ENCODE results near the gene HS1BP3.

The HS1BP3 gene

GRCh38 chr2:20677301-20678085 lies 26.6 kb upstream of the HS1BP3 start:
- in situ Hi-C loops (cut with HindIII; ENCODE audit: low pct_ligation_motif_present, low pct_unique_long_range_greater_than_20kb, low sequenced_read_pairs): loop anchor here (25.0 kb wide), 1 partner anchor 260 kb away; no protein-coding TSS in a partner anchor
- DNase-seq: no peak

GRCh38 chr2:20676353-20677215 lies 25.7 kb upstream of the HS1BP3 start:
- in situ Hi-C loops (cut with HindIII; ENCODE audit: low pct_ligation_motif_present, low pct_unique_long_range_greater_than_20kb, low sequenced_read_pairs): loop anchor here (25.0 kb wide), 1 partner anchor 261 kb away; no protein-coding TSS in a partner anchor
- no peak for DNase-seq

GRCh38 chr2:20675701-20676352 lies 24.9 kb upstream of the HS1BP3 start:
- in situ Hi-C loops (cut with HindIII; ENCODE audit: low pct_ligation_motif_present, low pct_unique_long_range_greater_than_20kb, low sequenced_read_pairs): loop anchor here (25.0 kb wide), 1 partner anchor 261 kb away; no protein-coding TSS in a partner anchor

GRCh38 chr2:20674974-20675679 lies 24.2 kb upstream of the HS1BP3 start:
- DNase-seq: peak; percentile 90

More at GRCh38 chr2:20675701-20676352, 24.9 kb upstream of the HS1BP3 start:
- peak; percentile 64 for DNase-seq

GRCh38 chr2:20674309-20674965 lies 23.5 kb upstream of the HS1BP3 start:
- in situ Hi-C loops (cut with HindIII; ENCODE audit: low pct_ligation_motif_present, low pct_unique_long_range_greater_than_20kb, low sequenced_read_pairs): no loop called here
- DNase-seq: no peak

More at GRCh38 chr2:20674974-20675679, 24.2 kb upstream of the HS1BP3 start:
- in situ Hi-C loops (cut with HindIII; ENCODE audit: low pct_ligation_motif_present, low pct_unique_long_range_greater_than_20kb, low sequenced_read_pairs): loop anchor here (25.0 kb wide), 1 partner anchor 262 kb away; no protein-coding TSS in a partner anchor

- in situ Hi-C loops (cut with HindIII; ENCODE audit: low pct_ligation_motif_present, low pct_unique_long_range_greater_than_20kb, low sequenced_read_pairs): no loop called here
These were observed 22.9 kb upstream of the HS1BP3 start for GRCh38 chr2:20673686-20674308.

GRCh38 chr2:20672201-20672951 lies 21.5 kb upstream of the HS1BP3 start:
- in situ Hi-C loops (cut with HindIII; ENCODE audit: low pct_ligation_motif_present, low pct_unique_long_range_greater_than_20kb, low sequenced_read_pairs): no loop called here
- no peak for DNase-seq

More at GRCh38 chr2:20673686-20674308, 22.9 kb upstream of the HS1BP3 start:
- no peak for DNase-seq

- in situ Hi-C loops (cut with HindIII; ENCODE audit: low pct_ligation_motif_present, low pct_unique_long_range_greater_than_20kb, low sequenced_read_pairs): no loop called here
- no peak for DNase-seq
These were observed 20.8 kb upstream of the HS1BP3 start for GRCh38 chr2:20671736-20672080.

- no peak for DNase-seq
- in situ Hi-C loops (cut with HindIII; ENCODE audit: low pct_ligation_motif_present, low pct_unique_long_range_greater_than_20kb, low sequenced_read_pairs): no loop called here
These were observed 20.3 kb upstream of the HS1BP3 start for GRCh38 chr2:20671036-20671735.

- in situ Hi-C loops (cut with HindIII; ENCODE audit: low pct_ligation_motif_present, low pct_unique_long_range_greater_than_20kb, low sequenced_read_pairs): no loop called here
- DNase-seq: no peak
These were observed 19.6 kb upstream of the HS1BP3 start for GRCh38 chr2:20670315-20671035.

GRCh38 chr2:20669562-20670314 lies 18.8 kb upstream of the HS1BP3 start:
- in situ Hi-C loops (cut with HindIII; ENCODE audit: low pct_ligation_motif_present, low pct_unique_long_range_greater_than_20kb, low sequenced_read_pairs): no loop called here
- no peak for DNase-seq

GRCh38 chr2:20668871-20669475 lies 18.1 kb upstream of the HS1BP3 start:
- in situ Hi-C loops (cut with HindIII; ENCODE audit: low pct_ligation_motif_present, low pct_unique_long_range_greater_than_20kb, low sequenced_read_pairs): no loop called here
- no peak for DNase-seq

- in situ Hi-C loops (cut with HindIII; ENCODE audit: low pct_ligation_motif_present, low pct_unique_long_range_greater_than_20kb, low sequenced_read_pairs): no loop called here
- DNase-seq: no peak
These were observed 17.6 kb upstream of the HS1BP3 start for GRCh38 chr2:20668451-20668850.

- in situ Hi-C loops (cut with HindIII; ENCODE audit: low pct_ligation_motif_present, low pct_unique_long_range_greater_than_20kb, low sequenced_read_pairs): no loop called here
- DNase-seq: peak; percentile 6
These were observed 16.9 kb upstream of the HS1BP3 start for GRCh38 chr2:20667531-20668401.

Data from ACHN (cell line).